Sigmoid colon (tissue), 4 donors: ENCODE measurements around the gene CCDC187.

Source experiments
- CTCF ChIP-seq, 4 experiments: fragments of 450-650 bp in 3 of 4; fragments of 200-600 bp in 1 of 4; IDR thresholded peaks; one replicate each; pipeline ENCODE4 v1.5.1; 2016 to 2019; ENCODE audit warnings: antibody characterized with exemption in 4 of 4, mild to moderate bottlenecking in 3 of 4, moderate library complexity in 2 of 4
- POLR2AphosphoS5 ChIP-seq, 4 donors: sonication (generic); formaldehyde crosslinking; IDR thresholded peaks; one replicate each; pipeline ENCODE4 v1.6.1; 2017; ENCODE audit warnings: antibody characterized with exemption in 4 of 4

- TF ChIP-seq POLR2AphosphoS5 (IDR thresholded peaks at IDR 0.05) (no peak), CTCF (IDR thresholded peaks at IDR 0.05) (no peak)
These were observed 48.8 kb upstream of the CCDC187 start for GRCh38 chr9:136352682-136353081.
